ENCODE results near the gene PPP2R2C. TPM values are rescaled to one million over a fixed set of nuclear protein-coding genes. Genes with fewer than 3 reads are reported as not detected.

Gene PPP2R2C
- total RNA-seq, 2 donors from 2014 or later = 0.53 TPM; not detected in 1

DNA sequence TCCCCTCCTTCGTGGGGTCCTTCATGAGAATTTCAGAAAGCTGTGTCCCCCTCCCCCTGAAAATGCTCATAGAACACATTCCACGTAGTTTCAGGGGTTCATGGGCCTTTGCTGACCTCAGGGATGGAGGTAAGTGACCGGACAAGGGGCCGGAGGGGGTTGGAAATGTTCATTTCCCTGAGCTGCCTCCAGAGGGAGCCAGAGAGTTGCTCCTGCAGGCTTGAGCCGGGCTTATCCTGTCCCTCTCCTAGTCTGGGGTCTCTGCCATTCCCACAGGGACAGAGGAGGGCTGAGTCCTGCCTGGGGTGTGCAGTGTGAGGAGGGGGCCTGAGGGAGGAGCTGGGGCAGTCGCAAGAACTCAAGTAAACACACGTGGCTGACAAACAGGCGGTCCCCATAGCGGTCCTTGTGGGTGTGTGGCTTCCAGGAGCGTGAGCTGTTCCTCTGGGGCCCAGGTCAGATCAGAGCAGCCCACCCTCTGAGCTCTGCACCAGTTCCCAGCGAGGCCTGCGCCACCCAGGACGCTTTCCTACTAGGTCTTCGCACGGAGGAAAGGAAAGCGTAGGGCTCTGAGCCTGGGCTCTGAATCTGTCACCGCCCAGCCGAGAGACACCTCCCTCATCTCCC, 140.3 kb downstream of the PPP2R2C start:
- intact Hi-C loops (cut with DNase I, micrococcal nuclease) = loop anchor here in 1 of 2 donors (10.0 kb wide), 1 partner anchor 213 kb away; no protein-coding TSS in a partner anchor
- ATAC-seq = peak; percentile 34
- DNase-seq = no peak

DNA sequence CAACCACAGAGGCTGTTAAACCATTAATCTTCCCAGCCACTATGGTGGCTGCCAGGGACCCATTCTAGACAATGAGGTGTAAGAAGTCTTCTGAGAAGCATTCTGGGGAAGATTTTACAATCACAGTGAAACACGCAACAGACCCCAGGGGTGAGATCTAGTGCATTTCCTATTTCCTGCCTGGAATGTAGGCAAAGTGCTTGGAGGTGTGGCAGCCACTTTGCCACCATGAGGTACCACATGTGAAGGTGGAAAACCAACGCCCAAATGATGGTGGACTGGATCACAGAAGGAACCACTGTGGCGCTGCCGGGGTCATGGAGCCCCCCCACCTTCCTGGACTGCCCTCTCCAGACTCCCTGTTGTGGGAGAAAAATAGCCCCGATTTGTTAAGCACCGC, 140.9 kb downstream of the PPP2R2C start:
- intact Hi-C loops (cut with DNase I, micrococcal nuclease) = loop anchor here in 1 of 2 donors (10.0 kb wide), 1 partner anchor 213 kb away; no protein-coding TSS in a partner anchor
- ATAC-seq (no peak), DNase-seq (no peak)

- DNase-seq (peak in 1 of 2 donors; percentile 38), ATAC-seq (peak; percentile 47)
- intact Hi-C loops (cut with DNase I, micrococcal nuclease) = loop anchor here in 1 of 2 donors (10.0 kb wide), 1 partner anchor 214 kb away; no protein-coding TSS in a partner anchor
Observed at GRCh38 chr4:6331018-6331417, 141.4 kb downstream of the PPP2R2C start.

- DNase-seq = no peak
- intact Hi-C loops (cut with DNase I, micrococcal nuclease) = loop anchor here in 1 of 2 donors (10.0 kb wide), 1 partner anchor 214 kb away; no protein-coding TSS in a partner anchor
- ATAC-seq = no peak
Observed at GRCh38 chr4:6330384-6330767, 142.0 kb downstream of the PPP2R2C start.

GRCh38 chr4:6329478-6330383, 142.7 kb downstream of the PPP2R2C start:
- DNase-seq = no peak
- intact Hi-C loops (cut with DNase I, micrococcal nuclease) = loop anchor here (5.0 to 10.0 kb wide), 2 partner anchors 77 to 215 kb away; no protein-coding TSS in a partner anchor
- no peak for ATAC-seq

DNA sequence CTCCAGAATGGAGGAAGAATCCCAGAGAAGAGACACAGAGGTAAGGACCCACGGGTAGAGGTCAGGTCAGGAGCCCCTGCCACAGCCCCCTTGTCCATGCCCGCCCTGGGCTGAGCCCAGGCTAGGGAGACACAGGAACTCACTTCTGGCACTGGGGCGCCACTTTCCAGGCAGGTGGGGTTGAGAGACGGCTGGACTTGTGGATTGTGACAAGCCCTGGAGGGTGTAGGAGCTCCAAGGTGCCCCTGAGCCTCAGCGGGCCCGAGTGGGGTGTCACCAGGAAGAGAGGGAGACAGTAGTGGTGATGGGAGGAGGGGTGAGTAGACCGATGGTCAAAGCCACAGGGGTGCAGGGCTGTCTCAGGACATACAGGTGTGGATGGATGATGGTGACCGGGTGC, 143.9 kb downstream of the PPP2R2C start:
- no peak for DNase-seq
- ATAC-seq = no peak
- intact Hi-C loops (cut with DNase I, micrococcal nuclease) = loop anchor here (5.0 kb wide), 1 partner anchor 76 kb away; no protein-coding TSS in a partner anchor

GRCh38 chr4:6327220-6327917, 145.0 kb downstream of the PPP2R2C start:
- ATAC-seq (peak; percentile 75), DNase-seq (peak; percentile 56 to 81)
- intact Hi-C loops (cut with DNase I, micrococcal nuclease) = loop anchor here (5.0 kb wide), 1 partner anchor 75 kb away; no protein-coding TSS in a partner anchor

- intact Hi-C loops (cut with DNase I, micrococcal nuclease) = loop anchor here (5.0 kb wide), 1 partner anchor 74 kb away; no protein-coding TSS in a partner anchor
- DNase-seq (no peak), ATAC-seq (no peak)
Observed at GRCh38 chr4:6326312-6327060, 145.9 kb downstream of the PPP2R2C start.

GRCh38 chr4:6325788-6326290, 146.6 kb downstream of the PPP2R2C start:
- intact Hi-C loops (cut with DNase I, micrococcal nuclease) = loop anchor here (5.0 kb wide), 1 partner anchor 74 kb away; no protein-coding TSS in a partner anchor
- DNase-seq (no peak), ATAC-seq (no peak)

DNA sequence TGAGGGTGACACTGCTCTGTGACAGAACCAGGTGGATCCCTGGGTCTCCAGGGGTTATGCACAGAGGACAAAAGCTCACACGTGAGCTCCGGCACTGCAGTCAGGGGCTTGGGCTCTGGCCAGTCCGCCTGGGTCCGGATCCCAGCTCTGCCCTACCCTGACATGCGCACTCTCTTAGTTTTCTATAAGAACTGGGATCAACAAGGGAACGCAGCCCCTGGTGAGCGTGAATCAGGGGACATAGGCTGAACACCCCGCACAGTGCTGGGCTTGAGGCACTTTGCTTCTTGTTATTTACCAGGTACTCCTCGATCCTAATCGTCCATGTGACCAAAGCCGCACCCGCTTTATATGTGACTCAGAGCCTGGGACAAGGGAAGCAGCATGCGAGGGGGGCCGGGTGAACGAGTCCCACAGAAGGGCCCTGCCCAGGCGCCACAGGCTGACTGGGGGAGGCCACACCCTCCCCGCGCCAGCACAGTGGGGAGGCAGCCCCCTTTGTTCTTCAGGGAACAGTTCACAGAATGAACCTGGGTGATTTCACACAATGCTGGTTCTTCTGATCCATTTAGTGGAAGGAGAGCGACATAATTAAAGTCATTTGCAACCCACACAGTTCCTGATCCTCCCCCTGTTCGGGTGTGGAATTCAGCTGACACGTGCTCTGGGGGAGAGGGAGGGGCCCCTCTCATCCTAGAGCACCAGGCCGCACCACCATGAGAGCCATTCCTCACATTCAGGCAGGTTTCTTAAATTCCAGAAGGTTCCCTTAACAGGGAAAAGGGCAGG, 147.2 kb downstream of the PPP2R2C start:
- peak; percentile 51 to 63 for DNase-seq
- intact Hi-C loops (cut with DNase I, micrococcal nuclease) = loop anchor here (5.0 kb wide), 1 partner anchor 73 kb away; no protein-coding TSS in a partner anchor
- peak; percentile 81 for ATAC-seq

DNA sequence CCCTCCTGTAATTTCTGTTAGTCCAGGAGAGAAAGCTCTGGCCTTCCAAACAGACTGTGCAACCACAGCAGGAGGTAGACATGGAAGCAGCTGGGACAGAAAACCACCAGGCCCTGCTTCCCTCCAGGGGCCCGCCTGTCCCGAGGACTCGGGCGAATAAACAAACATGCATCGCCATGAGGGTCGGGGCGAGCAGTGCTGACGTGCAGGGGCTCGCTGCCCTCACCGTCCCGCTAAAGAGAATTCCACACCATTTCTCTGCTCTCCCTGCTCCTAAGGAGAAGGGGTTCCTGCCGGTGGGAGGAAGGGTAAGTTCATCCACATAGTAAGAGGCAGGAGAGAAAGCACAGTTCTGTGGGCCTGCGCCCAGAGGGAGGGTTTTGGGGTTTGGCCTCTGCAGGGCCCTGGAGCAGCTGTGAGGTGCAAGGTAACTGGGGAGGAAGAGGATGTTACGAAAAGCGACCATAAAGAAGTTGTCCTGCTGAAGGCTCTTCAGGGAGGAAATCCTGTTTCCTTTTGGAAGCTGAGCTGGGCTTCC, 147.9 kb downstream of the PPP2R2C start:
- DNase-seq = no peak
- intact Hi-C loops (cut with DNase I, micrococcal nuclease) = no loop called here
- no peak for ATAC-seq

GRCh38 chr4:6322761-6323566, 149.4 kb downstream of the PPP2R2C start:
- intact Hi-C loops (cut with DNase I, micrococcal nuclease) = no loop called here
- ATAC-seq = no peak
- no peak for DNase-seq

- DNase-seq (no peak), ATAC-seq (no peak)
- intact Hi-C loops (cut with DNase I, micrococcal nuclease) = no loop called here
Observed at GRCh38 chr4:6322067-6322760, 150.2 kb downstream of the PPP2R2C start.

DNA sequence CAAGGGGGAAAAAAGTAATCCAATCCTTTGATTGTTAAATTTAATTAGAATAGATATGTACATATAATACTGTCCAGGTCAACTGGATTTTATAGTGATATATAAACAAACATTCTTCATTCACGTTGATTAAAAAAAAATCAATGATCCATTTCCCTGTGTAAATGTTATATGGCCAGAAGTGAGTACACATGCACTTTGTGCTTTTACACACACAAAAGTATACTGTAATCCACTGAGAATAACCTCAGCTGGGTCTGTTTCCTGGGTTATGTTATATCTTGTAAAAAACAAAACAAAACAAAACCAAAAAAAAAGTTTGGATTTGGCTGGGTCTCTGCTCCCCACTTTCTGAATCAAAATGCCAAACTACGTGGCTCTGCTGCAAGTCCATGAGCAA, 151.1 kb downstream of the PPP2R2C start:
- no peak for DNase-seq
- ATAC-seq = peak; percentile 73
- intact Hi-C loops (cut with DNase I, micrococcal nuclease) = no loop called here

DNA sequence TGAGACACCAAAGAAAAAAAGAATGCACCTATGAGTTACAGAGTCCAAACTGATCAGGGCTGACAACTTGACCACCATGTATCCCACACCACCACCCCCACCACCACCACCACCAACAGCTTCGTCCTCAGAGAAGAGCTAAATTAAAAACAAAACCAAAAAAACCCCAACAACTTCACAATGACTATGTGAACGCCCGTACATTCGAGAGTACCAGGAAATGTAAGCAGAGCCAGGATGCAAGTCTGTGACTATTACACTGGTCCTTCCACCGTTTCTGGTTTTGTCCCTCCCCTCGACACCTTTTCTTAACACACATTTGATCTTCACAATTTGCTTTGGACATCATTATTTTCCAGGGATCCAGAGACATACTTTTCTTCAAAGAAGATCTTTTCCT, 151.8 kb downstream of the PPP2R2C start:
- ATAC-seq = no peak
- no peak for DNase-seq
- intact Hi-C loops (cut with DNase I, micrococcal nuclease) = no loop called here

Data from left colon (tissue), 2 donors.